HG03442 (cell line): Measurements from ENCODE around the gene SIGLEC1.

ENCODE experiments used
- ATAC-seq: cut with Tn5 transposase; IDR thresholded peaks from one replicate; pipeline ENCODE4 v1.9.1; 2021; ENCODE audit warnings: mild to moderate bottlenecking, moderate library complexity; ENCODE audit not compliant: unreplicated experiment

Gene SIGLEC1

GRCh38 chr20:3681352-3681930 is 31.0 kb downstream of the SIGLEC1 start:
- ATAC-seq: no peak

- ATAC-seq: no peak
Observed at GRCh38 chr20:3680701-3681351, 31.6 kb downstream of the SIGLEC1 start.

GRCh38 chr20:3679749-3680700 is 32.4 kb downstream of the SIGLEC1 start:
- ATAC-seq: no peak

- no peak for ATAC-seq
Observed at GRCh38 chr20:3678856-3679720, 33.3 kb downstream of the SIGLEC1 start.

GRCh38 chr20:3678198-3678597 is 34.2 kb downstream of the SIGLEC1 start:
- ATAC-seq: no peak

- ATAC-seq: no peak
Observed at GRCh38 chr20:3677733-3678132, 34.7 kb downstream of the SIGLEC1 start.

- ATAC-seq: no peak
Observed at GRCh38 chr20:3674995-3675900, 37.2 kb downstream of the SIGLEC1 start.

- no peak for ATAC-seq
Observed at GRCh38 chr20:3674447-3674846, 38.0 kb downstream of the SIGLEC1 start.

- no peak for ATAC-seq
Observed at GRCh38 chr20:3673221-3674070, 39.0 kb downstream of the SIGLEC1 start.

- no peak for ATAC-seq
Observed at GRCh38 chr20:3672547-3673171, 39.7 kb downstream of the SIGLEC1 start.

GRCh38 chr20:3671986-3672546 is 40.3 kb downstream of the SIGLEC1 start:
- no peak for ATAC-seq

GRCh38 chr20:3670945-3671344 is 41.5 kb downstream of the SIGLEC1 start:
- no peak for ATAC-seq

GRCh38 chr20:3670511-3670910 is 41.9 kb downstream of the SIGLEC1 start:
- ATAC-seq: no peak

- no peak for ATAC-seq
Observed at GRCh38 chr20:3669710-3670367, 42.6 kb downstream of the SIGLEC1 start.

GRCh38 chr20:3667434-3668037 is 44.9 kb downstream of the SIGLEC1 start:
- no peak for ATAC-seq

GRCh38 chr20:3663858-3664257 is 48.5 kb downstream of the SIGLEC1 start:
- ATAC-seq: no peak

- ATAC-seq: no peak
Observed at GRCh38 chr20:3663031-3663701, 49.2 kb downstream of the SIGLEC1 start, which contains the start of gene GFRA4. TSS of gene GFRA4 (minus strand) at chr20:3663399. CDS start at chr20:3663399, 0 bp downstream.
